Stimulated activated CD4-positive, alpha-beta T cell treated with anti-CD3 and anti-CD28 coated beads, Interleukin-2, amount 100 ng/mL, for 4 hours (primary cell): ENCODE results near the gene FOXJ3.

Experiments used
- DNase-seq: peaks from one replicate; pipeline ENCODE4 v3.0.0-alpha.2; 2020; ENCODE audit warnings: low read depth

FOXJ3 gene

GRCh38 chr1:42335050-42335808, at the start of gene FOXJ3:
TSS of gene FOXJ3 (minus strand) at chr1:42335235. CDS start at chr1:42311093, 24,142 bp downstream.
- DNase-seq = peak; percentile 87

- DNase-seq = no peak
Measured at GRCh38 chr1:42381280-42381673, 46.2 kb upstream of the FOXJ3 start.

GRCh38 chr1:42380586-42381279, 45.7 kb upstream of the FOXJ3 start, which contains the start of gene RIMKLA:
TSS of gene RIMKLA (plus strand) at chr1:42380792. CDS start at chr1:42380935, 143 bp downstream.
- no peak for DNase-seq

GRCh38 chr1:42379794-42380585, 45.0 kb upstream of the FOXJ3 start:
- no peak for DNase-seq

- DNase-seq = no peak
Measured at GRCh38 chr1:42372796-42373195, 37.8 kb upstream of the FOXJ3 start.

- DNase-seq = no peak
Measured at GRCh38 chr1:42370876-42371549, 36.0 kb upstream of the FOXJ3 start.

GRCh38 chr1:42369471-42369870, 34.4 kb upstream of the FOXJ3 start:
- DNase-seq = no peak

GRCh38 chr1:42368096-42368795, 33.2 kb upstream of the FOXJ3 start:
- no peak for DNase-seq

- DNase-seq = no peak
Measured at GRCh38 chr1:42365118-42365517, 30.1 kb upstream of the FOXJ3 start.

- DNase-seq = no peak
Measured at GRCh38 chr1:42364542-42364941, 29.5 kb upstream of the FOXJ3 start.

GRCh38 chr1:42364089-42364488, 29.1 kb upstream of the FOXJ3 start:
- no peak for DNase-seq

GRCh38 chr1:42359466-42359865, 24.4 kb upstream of the FOXJ3 start:
- DNase-seq = no peak

GRCh38 chr1:42358791-42359190, 23.8 kb upstream of the FOXJ3 start:
- no peak for DNase-seq

GRCh38 chr1:42350086-42350485, 15.1 kb upstream of the FOXJ3 start:
- DNase-seq = no peak

GRCh38 chr1:42348498-42348897, 13.5 kb upstream of the FOXJ3 start:
- no peak for DNase-seq

GRCh38 chr1:42343049-42343448, 8.0 kb upstream of the FOXJ3 start:
- DNase-seq = no peak

GRCh38 chr1:42340901-42341300, 5.9 kb upstream of the FOXJ3 start:
- no peak for DNase-seq

GRCh38 chr1:42340093-42340492, 5.1 kb upstream of the FOXJ3 start:
- no peak for DNase-seq

GRCh38 chr1:42336978-42337377, 1.9 kb upstream of the FOXJ3 start:
- DNase-seq = no peak

- DNase-seq = no peak
Measured at GRCh38 chr1:42335809-42336518, 929 bp upstream of the FOXJ3 start.
